HG03097 (cell line): ENCODE results near the gene CHP1.
"Not testable (repeated sequence)": the region's sequence is repeated elsewhere in the genome, so short reads cannot be mapped to it uniquely, and the experiment has no call there.

Experiments
- ATAC-seq: cut with Tn5 transposase; IDR thresholded peaks from one replicate; pipeline ENCODE4 v1.9.1; 2021; ENCODE audit not compliant: unreplicated experiment, low FRiP score

The CHP1 gene

GRCh38 chr15:41230650-41231421 lies at the start of gene CHP1, which contains the start of gene EXD1:
Gene CHP1, plus strand, starts transcription at chr15:41231268. Its CDS starts 115 bp downstream, at chr15:41231383.
Gene EXD1, minus strand, starts transcription at chr15:41230757. Its CDS starts 4,182 bp downstream, at chr15:41226575.
- ATAC-seq, result peak; percentile 91

GRCh38 chr15:41182266-41182665 lies 48.8 kb upstream of the CHP1 start:
- no peak for ATAC-seq

- no peak for ATAC-seq
Measured at GRCh38 chr15:41183581-41183980, 47.5 kb upstream of the CHP1 start.

GRCh38 chr15:41194444-41194843 lies 36.6 kb upstream of the CHP1 start:
- ATAC-seq, result no peak

- no peak for ATAC-seq
Measured at GRCh38 chr15:41199470-41199869, 31.6 kb upstream of the CHP1 start.

- no peak for ATAC-seq
Measured at GRCh38 chr15:41203395-41203794, 27.7 kb upstream of the CHP1 start.

GRCh38 chr15:41205315-41205714 lies 25.8 kb upstream of the CHP1 start:
- ATAC-seq, result no peak

- ATAC-seq, result no peak
Measured at GRCh38 chr15:41207687-41208448, 23.2 kb upstream of the CHP1 start.

GRCh38 chr15:41215708-41216107 lies 15.4 kb upstream of the CHP1 start:
- no peak for ATAC-seq

- no peak for ATAC-seq
Measured at GRCh38 chr15:41218851-41219250, 12.2 kb upstream of the CHP1 start.

GRCh38 chr15:41219381-41219780 lies 11.7 kb upstream of the CHP1 start:
- ATAC-seq, result no peak

GRCh38 chr15:41230345-41230649 lies 771 bp upstream of the CHP1 start:
- ATAC-seq, result no peak

- ATAC-seq, result peak; percentile 23
Measured at GRCh38 chr15:41231422-41232226, 556 bp downstream of the CHP1 start.

GRCh38 chr15:41233367-41233771 lies 2.3 kb downstream of the CHP1 start:
- no peak for ATAC-seq

GRCh38 chr15:41235228-41235627 lies 4.2 kb downstream of the CHP1 start:
- not testable (repeated sequence) for ATAC-seq

GRCh38 chr15:41235929-41236328 lies 4.9 kb downstream of the CHP1 start:
- no peak for ATAC-seq

- ATAC-seq, result no peak
Measured at GRCh38 chr15:41238100-41238499, 7.0 kb downstream of the CHP1 start.

GRCh38 chr15:41241221-41241964 lies 10.3 kb downstream of the CHP1 start:
- no peak for ATAC-seq

GRCh38 chr15:41250745-41251144 lies 19.7 kb downstream of the CHP1 start:
- ATAC-seq, result not testable (repeated sequence)

GRCh38 chr15:41251411-41251810 lies 20.3 kb downstream of the CHP1 start:
- ATAC-seq, result no peak
